ENCODE results near the gene SLC25A15. TPM values are rescaled to one million over a fixed set of nuclear protein-coding genes. Genes with fewer than 3 reads are reported as not detected.

The SLC25A15 gene
- total RNA-seq, 4 donors from 2014 or later: 5.5 to 7.4 (median 5.7) TPM

DNA sequence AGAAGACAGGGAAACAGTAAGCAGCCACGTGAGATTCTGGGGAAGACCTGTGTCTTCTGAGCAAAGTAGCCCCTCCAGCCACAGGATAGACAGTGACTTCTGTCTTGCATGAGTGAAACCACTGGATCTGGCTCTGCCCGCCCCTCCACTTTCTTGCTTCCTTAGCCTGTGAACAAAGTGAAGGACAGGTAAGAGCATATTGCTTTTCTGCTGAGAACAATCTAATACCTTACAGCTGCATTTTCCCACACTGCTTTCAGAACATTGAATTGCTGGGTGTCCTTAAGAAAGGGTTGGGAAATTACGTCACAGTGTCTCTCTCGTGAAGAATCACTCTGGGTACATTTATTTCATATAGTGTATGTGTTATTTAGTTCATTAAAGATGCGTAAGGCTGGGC is 11.1 kb downstream of the SLC25A15 start:
- TF ChIP-seq, protein P1, sequence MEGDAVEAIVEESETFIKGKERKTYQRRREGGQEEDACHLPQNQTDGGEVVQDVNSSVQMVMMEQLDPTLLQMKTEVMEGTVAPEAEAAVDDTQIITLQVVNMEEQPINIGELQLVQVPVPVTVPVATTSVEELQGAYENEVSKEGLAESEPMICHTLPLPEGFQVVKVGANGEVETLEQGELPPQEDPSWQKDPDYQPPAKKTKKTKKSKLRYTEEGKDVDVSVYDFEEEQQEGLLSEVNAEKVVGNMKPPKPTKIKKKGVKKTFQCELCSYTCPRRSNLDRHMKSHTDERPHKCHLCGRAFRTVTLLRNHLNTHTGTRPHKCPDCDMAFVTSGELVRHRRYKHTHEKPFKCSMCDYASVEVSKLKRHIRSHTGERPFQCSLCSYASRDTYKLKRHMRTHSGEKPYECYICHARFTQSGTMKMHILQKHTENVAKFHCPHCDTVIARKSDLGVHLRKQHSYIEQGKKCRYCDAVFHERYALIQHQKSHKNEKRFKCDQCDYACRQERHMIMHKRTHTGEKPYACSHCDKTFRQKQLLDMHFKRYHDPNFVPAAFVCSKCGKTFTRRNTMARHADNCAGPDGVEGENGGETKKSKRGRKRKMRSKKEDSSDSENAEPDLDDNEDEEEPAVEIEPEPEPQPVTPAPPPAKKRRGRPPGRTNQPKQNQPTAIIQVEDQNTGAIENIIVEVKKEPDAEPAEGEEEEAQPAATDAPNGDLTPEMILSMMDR (IDR thresholded peaks at IDR 0.05): no peak
- DNase-seq (ENCODE audit: low spot score) (no peak), ATAC-seq (ENCODE audit: low FRiP score) (no peak)

DNA sequence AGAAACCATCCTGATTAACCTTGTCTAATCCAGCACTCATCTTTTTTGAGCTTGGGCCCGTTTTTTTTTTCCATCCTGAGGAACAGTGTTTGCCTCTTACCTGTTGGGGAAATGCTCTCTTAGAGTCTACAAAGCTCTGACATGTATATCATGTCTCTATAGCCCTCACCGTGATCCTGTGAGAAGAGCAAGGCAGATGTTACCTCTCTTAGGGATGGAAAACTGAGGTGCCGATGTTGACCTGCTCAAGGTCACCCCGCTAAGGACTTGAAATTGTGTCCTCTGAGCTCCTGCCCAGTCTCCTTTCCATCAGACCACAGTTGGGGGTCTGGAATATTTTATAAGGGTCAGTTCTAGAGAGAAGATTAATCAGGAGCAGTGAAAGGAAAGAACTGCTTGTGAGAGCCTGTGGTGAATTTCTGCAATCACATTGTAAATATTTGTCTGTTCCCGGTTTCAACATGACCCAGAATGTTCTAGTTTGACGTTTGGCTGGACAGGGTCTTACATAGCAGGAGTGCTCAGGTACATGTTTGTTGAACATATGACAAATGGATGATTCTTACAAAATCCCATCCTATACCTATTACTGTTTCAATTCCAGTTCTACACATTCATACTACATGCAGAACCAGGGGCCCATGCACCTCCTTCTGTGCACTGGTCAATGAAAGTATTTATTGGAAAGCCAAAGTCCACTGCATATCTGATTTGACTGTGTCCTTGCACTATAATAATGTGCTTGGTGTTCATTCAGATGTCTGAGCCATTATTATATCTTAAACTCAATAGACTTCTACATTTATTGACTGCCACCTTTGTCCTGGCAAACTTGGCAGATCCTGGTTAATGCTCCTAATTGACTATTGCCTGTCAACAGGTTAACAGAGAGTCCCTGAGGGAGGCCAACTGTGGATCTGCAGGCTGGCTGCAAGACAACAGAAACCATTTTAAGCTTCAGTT is 12.1 kb downstream of the SLC25A15 start:
- TF ChIP-seq, protein P1 (IDR thresholded peaks at IDR 0.05): no peak
- DNase-seq (ENCODE audit: low spot score): no peak
- no peak for ATAC-seq (ENCODE audit: low FRiP score)

DNA sequence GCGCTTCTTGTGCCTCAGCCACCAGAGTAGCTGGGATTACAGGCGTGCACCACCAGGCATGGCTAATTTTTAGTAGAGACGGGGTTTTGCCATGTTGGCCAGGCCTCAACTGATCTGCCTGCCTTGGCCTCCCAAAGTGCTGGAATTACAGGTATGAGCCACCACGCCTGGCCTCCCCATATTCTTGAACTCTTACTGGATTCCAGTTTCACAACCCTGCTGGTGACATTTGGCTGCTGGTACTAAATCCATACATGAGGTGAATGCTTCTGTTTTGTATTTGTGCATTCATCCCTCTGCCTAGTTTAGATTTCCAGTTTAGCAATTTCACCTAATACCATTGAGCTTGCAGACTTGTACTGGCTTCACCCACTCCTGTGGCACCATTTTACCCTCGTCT is 13.9 kb downstream of the SLC25A15 start:
- DNase-seq (ENCODE audit: low spot score) (no peak), ATAC-seq (ENCODE audit: low FRiP score) (no peak)
- TF ChIP-seq, protein P1 (IDR thresholded peaks at IDR 0.05): no peak

DNA sequence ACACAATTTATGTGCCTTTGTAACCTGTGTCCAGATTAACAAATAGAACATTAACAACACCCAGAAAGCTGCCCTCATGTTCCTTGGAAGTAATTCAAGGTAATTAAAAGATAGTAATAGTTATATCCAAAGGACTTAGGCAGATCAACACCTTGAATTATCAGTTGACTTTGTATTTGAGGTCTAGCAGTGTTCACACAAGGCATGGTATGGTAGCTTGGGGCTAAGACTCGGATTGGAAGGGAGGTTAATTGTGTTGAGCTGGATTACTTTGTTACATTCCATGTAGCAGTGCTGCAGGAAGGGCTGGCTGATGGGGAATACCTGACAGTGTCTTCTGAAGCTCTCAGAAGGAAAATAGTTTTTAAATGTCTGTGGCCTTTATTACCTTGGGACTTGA is 16.8 kb downstream of the SLC25A15 start:
- ATAC-seq (ENCODE audit: low FRiP score): no peak
- TF ChIP-seq, protein P1 (IDR thresholded peaks at IDR 0.05): no peak
- no peak for DNase-seq (ENCODE audit: low spot score)

DNA sequence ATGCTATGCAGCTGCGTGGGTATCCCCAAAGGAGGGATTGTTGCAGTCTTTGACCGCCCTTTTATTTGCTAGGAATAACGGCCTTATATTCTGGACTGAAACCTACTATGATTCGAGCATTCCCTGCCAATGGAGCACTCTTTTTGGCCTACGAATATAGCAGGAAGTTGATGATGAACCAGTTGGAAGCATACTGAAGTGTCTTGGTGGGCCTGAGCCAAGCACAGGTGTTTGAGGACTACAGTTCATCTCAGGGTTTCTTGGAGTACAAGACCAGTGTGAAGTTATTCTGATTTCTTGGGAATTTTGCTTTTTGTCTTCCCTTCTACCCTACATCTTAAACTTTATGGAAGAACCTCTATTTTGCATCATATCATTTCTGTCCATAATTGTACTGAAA is 20.1 kb downstream of the SLC25A15 start:
- TF ChIP-seq, protein P1 (IDR thresholded peaks at IDR 0.05): no peak
- no peak for ATAC-seq (ENCODE audit: low FRiP score)
- no peak for DNase-seq (ENCODE audit: low spot score)

DNA sequence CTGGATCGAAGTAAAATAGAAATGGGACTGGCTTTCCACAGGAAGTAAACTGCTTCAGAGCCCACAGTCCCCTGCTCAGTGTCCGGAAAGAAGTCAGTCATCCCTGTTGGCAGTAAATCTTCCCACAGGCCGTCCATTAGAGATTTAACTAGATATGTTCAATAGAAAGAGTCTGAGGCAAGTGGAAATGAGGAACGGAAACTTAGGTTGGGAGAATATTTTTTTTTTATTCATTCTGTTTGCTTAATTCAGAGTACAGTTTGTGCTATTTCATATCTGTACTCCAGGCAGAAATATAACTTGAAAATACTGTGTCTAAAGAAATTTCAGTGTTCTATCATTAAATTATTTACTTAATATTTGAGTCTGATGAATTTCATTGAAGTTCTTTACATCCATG is 22.7 kb downstream of the SLC25A15 start:
- TF ChIP-seq, protein P1 (IDR thresholded peaks at IDR 0.05): no peak
- DNase-seq (ENCODE audit: low spot score) (no peak), ATAC-seq (ENCODE audit: low FRiP score) (no peak)

Data from omental fat pad (tissue), 4 donors.